ENCODE data around the gene RNU6-1. TPM values are rescaled to one million over a fixed set of nuclear protein-coding genes. Genes with fewer than 3 reads are reported as not detected.

RNU6-1 gene
- total RNA-seq, 2 experiments from 2014 or later: not detected

DNA sequence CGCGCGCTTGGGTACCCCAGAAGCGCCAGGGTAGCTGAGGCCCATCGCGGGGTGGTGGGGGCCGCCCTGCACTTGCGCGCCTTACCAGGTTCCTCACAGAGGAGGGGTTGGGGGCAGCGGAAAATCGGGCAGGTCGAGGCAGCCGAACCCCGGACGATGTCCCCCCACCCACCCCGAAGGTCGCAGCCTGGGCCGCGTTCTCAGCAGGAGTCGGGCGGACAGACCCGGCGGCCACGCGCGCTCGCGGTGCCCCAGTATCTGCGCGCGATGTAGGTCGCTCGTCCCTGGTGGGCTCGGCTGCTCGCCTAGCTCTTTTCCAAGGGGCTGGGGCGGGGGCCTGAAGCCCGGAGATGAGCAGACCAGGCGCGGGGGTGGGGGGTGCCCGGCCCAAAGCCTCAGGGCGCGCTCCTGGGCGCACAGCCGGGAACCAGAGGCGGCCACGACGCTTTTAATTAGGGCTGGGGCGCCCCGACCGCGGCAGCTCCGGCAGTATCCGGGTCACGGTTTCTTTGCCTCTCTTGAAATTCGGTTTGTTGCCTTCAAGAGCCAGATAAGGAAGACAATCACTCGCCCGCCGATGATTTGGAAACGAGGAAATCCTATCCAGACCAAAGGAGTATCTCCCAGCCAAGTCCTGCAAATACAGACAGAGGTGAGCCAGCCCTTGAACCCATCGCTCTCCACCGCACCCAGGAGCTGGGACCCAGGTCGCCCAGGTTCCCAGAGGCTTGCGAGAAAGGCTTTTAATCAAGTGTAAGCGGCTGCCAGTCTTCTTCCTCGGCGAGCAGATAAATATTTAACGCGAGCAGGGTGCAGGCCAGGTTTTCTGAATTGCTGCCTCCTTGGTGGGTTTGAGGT lies 10.0 kb downstream of the RNU6-1 start:
- H3K4me3 ChIP-seq (ENCODE audit: low read depth, low read length, poor library complexity, severe bottlenecking): no peak overlapping the region
- peaks cover 23% of the 10 kb centered on the region for H3K4me1 ChIP-seq (ENCODE audit: insufficient read depth, low read length, poor library complexity, severe bottlenecking)
- no peaks in the 10 kb centered on the region for H3K79me2 ChIP-seq (ENCODE audit: insufficient read depth, low read depth, low read length)
- TF ChIP-seq, protein P1, sequence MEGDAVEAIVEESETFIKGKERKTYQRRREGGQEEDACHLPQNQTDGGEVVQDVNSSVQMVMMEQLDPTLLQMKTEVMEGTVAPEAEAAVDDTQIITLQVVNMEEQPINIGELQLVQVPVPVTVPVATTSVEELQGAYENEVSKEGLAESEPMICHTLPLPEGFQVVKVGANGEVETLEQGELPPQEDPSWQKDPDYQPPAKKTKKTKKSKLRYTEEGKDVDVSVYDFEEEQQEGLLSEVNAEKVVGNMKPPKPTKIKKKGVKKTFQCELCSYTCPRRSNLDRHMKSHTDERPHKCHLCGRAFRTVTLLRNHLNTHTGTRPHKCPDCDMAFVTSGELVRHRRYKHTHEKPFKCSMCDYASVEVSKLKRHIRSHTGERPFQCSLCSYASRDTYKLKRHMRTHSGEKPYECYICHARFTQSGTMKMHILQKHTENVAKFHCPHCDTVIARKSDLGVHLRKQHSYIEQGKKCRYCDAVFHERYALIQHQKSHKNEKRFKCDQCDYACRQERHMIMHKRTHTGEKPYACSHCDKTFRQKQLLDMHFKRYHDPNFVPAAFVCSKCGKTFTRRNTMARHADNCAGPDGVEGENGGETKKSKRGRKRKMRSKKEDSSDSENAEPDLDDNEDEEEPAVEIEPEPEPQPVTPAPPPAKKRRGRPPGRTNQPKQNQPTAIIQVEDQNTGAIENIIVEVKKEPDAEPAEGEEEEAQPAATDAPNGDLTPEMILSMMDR (conservative IDR thresholded peaks at IDR 0.05; ENCODE audit: low read length): no peak
- TF ChIP-seq EZH2phosphoT487 (IDR thresholded peaks at IDR 0.05; ENCODE audit: borderline replicate concordance, low read depth, low read length): no peak
- H3K27ac ChIP-seq (ENCODE audit: low read depth, low read length, poor library complexity, severe bottlenecking): no peak overlapping the region
- intact Hi-C loops (cut with micrococcal nuclease; ENCODE audit: unreplicated experiment): no loop called here
- no peaks in the 10 kb centered on the region for H3K9me2 ChIP-seq (ENCODE audit: insufficient read depth, low read length)
- no peak for DNase-seq (ENCODE audit: low spot score)
- CTCF ChIA-PET (ENCODE audit: unreplicated experiment): no interaction called here
- H3K9me3 ChIP-seq (ENCODE audit: low read length): no peaks in the 10 kb centered on the region
- POLR2A ChIA-PET: no interaction called here
- no peaks in the 10 kb centered on the region for H4K20me1 ChIP-seq (ENCODE audit: insufficient read depth, low read length)
- no peaks in the 10 kb centered on the region for H3K36me3 ChIP-seq (ENCODE audit: insufficient read depth, low read length)
- no TSS peak for BruUV-seq (replicated peaks)
- no peak overlapping the region for H2AFZ ChIP-seq (ENCODE audit: low read length)
- no peak overlapping the region for H3K4me2 ChIP-seq (ENCODE audit: low read length)

DNA sequence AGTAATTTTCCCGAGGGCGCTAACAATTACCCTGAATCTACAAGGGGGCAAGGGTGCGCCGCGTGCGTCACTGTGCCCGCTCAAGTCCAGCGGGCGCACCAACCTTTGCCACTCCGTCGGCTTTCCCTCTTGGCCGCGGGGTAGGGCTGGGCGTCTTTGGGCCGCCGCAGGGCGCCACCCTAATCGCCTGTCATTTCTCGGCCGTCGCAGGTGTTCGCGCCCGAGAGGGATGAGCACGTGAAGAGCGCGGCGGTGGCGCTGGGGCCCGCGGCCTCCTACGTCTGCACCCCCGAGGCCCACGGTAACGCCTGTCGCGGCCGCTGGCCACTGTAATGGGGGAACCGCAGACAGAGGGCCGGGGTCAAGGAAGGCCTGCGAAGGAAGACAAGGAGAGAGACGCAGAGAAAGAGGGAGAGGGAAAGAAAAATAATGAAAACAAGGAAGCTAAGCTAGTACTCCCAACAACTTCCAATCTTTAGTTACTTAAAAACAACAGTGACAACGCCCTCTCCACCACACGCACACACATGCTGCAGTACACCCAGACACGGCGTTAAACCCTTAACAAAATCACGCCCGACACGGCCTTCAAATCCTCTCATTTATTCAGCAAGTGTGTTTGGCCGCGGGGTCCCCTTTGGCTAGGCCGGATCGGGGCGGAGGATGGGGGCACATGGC lies 10.7 kb downstream of the RNU6-1 start:
- BruUV-seq (replicated peaks): no TSS peak
- Histone ChIP-seq H3K9me2 (ENCODE audit: insufficient read depth, low read length) (no peaks in the 10 kb centered on the region), H4K20me1 (ENCODE audit: insufficient read depth, low read length) (no peaks in the 10 kb centered on the region), H3K79me2 (ENCODE audit: insufficient read depth, low read depth, low read length) (no peaks in the 10 kb centered on the region), H2AFZ (ENCODE audit: low read length) (no peak overlapping the region), H3K4me2 (ENCODE audit: low read length) (no peak overlapping the region), H3K36me3 (ENCODE audit: insufficient read depth, low read length) (no peaks in the 10 kb centered on the region), H3K4me1 (ENCODE audit: insufficient read depth, low read length, poor library complexity, severe bottlenecking) (peaks cover 17% of the 10 kb centered on the region), H3K4me3 (ENCODE audit: low read depth, low read length, poor library complexity, severe bottlenecking) (no peak overlapping the region), H3K9me3 (ENCODE audit: low read length) (no peaks in the 10 kb centered on the region), H3K27ac (ENCODE audit: low read depth, low read length, poor library complexity, severe bottlenecking) (no peak overlapping the region)
- no peak for DNase-seq (ENCODE audit: low spot score)
- POLR2A ChIA-PET: no interaction called here
- intact Hi-C loops (cut with micrococcal nuclease; ENCODE audit: unreplicated experiment): no loop called here
- TF ChIP-seq EZH2phosphoT487 (IDR thresholded peaks at IDR 0.05; ENCODE audit: borderline replicate concordance, low read depth, low read length): no peak
- TF ChIP-seq, protein P1 (conservative IDR thresholded peaks at IDR 0.05; ENCODE audit: low read length): no peak
- CTCF ChIA-PET (ENCODE audit: unreplicated experiment): no interaction called here
